GM21786 (cell line): ENCODE measurements around the gene KIAA1958.
"Not testable (repeated sequence)": the region's sequence is repeated elsewhere in the genome, so short reads cannot be mapped to it uniquely, and the experiment has no call there.

ENCODE experiments used
- ATAC-seq: cut with Tn5 transposase; IDR thresholded peaks from one replicate; pipeline ENCODE4 v1.9.1; 2021; ENCODE audit not compliant: unreplicated experiment

The KIAA1958 gene

DNA sequence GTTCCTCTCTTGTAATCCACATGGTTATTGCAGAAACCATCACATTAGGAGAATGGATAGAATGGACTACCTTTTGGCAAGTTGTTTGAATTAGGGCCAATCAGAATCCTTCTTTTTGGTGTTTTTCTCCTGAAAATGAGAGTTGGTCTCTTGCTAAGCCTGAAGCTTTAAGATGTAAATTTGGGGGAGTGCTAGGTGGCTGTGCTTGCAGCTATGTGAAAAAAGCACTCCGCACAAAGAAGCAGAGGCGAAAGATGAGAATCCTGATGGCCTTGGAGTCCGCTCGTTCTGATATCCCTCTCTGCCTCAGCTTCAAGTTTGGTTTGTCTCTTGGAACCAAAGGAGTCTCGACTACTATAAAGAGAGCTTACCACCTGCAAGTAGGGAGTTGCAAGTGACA is 167.7 kb downstream of the KIAA1958 start:
- no peak for ATAC-seq

DNA sequence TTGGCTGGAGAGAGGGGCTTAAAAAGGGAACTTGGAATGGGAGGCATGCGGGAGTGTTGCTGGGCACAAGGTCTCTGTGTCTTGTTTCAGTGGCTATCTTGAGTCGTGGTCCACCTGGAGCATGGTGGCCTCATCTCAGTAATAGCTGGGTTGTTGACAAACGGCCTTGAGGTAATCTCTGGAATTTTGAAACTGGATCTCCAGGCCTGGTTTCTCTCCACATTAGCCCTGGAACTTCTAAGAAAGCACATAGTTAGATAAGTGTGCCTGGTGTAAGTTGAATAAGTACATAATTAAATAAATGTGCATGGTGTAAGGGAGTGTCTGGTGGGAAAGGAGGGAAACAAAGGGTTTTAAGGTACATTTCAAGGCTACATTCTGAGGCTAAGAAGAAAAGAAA is 169.0 kb downstream of the KIAA1958 start:
- no peak for ATAC-seq

DNA sequence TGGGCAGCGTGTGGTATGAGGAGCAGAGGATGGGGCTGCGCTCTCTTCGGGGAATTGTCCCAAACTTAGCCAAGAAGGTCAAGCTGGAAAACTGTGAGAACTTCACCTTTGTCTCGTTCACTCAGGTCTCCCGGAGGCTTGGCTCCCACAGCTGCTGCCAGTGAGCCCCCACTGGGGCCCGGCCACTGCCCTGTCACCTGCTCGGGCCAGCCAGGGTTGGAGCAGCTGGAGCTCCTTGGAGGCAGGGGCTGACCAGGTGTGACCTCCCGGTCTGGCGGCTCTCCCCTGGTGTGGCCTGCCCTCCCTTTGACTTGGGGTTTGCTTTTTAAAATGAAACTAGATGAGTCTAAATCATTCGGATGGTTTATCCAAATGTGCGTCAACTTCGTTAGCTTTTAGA is 173.3 kb downstream of the KIAA1958 start:
- no peak for ATAC-seq

GRCh38 chr9:112663681-112664080 is 177.1 kb downstream of the KIAA1958 start:
- no peak for ATAC-seq

DNA sequence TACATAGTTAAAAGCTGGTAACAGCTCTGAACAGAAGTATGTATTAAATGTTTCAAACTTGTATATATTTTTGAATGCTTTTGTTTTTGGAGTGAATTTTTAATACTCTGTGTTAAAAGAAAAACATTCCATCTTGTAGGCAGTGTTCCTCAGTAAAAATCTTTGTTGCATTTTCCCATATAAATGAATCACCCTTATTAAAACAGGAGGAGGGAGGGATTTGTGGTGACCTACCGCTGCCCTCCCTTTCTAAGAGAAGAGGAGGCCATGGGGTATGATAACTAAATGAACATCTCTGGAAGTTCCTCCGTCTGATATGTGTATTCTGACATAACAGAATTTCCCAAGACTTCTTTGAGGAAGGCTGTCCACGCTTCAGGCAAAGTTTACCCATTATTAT is 177.9 kb downstream of the KIAA1958 start:
- ATAC-seq, result no peak

DNA sequence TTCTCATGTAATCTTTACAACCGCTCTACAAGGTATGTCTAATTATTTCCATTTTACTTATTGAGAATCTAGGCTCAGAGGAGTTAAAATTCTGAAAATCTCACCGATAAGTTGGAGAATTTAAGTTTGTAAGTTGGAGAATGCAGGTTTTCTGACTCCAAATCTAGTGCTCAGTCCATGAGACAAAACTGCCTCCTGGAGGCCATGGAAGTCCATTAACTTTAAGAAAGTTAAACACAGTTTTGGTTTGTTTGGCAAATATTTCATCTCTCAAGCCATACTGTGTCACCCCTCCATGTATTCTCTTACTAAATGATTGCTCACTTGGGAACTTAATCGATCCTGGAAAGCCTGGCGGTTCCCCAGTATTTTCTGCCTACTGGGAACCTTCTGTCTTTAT is 178.7 kb downstream of the KIAA1958 start:
- no peak for ATAC-seq

DNA sequence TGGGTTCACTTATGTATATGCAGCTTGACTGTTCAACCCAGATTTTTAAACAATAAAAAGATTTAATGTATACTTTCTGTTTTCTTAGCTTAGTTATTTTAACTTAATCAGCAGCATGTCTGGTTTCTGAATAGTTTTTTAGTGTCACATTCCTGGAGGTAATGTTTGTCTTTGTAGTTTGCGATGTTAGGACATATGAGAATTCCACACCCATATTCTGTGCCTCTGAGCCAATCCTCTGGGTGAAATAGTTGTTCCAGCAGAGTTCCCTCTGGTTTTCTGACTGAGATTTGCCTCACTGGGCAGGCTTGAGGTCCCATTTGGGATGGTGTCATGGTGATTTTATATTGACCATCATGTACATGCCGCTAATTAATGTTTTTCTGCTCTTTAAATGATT is 182.7 kb downstream of the KIAA1958 start:
- ATAC-seq, result no peak

DNA sequence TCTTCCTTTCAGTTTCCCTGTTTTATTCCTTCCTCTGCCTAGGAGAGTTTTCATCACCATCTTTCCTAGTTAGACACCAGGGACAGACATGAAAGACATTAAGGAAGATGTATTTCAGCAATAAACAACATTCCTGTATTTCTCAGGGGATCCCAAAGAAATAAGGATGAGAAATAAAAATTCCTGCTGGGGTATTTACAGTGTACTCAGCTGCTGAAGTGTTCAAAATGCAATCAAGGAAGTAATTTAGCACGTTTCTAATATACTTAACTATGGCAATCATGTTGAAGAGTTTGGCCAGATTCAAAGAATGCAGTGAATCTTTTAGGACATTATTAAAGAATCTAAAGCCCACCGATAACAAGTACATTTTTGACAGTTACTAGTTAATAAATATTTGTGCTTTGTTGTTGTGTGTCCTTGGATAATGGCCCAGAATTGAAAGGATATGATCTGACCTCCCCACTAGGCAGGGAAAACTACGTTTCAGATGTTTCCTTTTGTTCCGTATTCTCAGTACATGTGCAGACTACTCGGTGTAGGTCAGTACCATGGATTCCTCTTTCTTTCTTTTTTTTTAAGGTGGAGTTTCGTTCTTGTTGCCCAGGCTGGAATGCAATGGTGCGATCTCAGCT is 184.5 kb downstream of the KIAA1958 start:
- ATAC-seq, result no peak

GRCh38 chr9:112673221-112673620 is 186.6 kb downstream of the KIAA1958 start:
- not testable (repeated sequence) for ATAC-seq

DNA sequence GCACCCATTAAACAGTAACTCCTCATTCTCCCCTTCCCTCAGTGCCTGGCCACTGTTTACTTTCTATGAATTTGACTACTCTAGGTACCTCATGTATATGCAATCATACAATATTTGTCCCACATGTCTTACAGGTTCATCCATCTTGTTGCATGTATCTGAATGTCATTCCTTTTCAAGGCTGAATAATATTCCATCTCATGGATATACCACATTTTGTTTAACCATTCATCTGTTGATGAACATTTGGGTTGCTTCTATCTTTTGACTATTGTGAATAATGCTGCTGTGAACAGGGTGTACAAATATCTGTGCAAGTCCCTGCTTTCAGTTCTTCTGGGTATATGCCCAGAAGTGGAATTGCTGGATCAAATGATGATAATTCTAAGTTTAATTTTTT is 190.4 kb downstream of the KIAA1958 start:
- ATAC-seq, result no peak

- no peak for ATAC-seq
Measured at GRCh38 chr9:112680731-112681402, 194.2 kb downstream of the KIAA1958 start.

DNA sequence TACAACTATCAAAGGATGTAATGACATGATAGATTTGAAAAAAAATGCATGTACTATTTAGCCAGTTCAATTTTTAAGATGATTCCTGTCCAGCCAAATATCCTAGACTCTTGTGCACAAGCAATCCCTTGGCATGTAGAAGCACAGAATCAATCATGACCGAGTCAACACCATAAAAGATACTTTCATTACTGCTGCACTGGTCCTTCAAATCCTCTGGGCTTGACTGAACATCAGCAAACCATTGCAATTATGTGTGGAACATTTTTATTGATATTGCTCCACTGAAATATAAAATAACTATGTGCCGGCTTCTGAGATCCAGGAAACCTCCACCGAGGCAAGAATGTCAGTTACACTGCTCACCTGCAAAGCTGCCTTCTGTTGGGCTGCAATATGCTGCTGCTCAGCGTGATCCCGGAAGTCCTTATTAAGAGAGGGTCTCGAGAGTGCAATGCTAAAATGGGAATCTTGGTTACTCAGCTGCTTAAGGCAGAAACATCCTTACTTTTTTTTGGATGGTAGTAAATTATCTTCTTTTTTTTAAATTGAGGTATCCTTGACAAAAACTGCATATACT is 202.6 kb downstream of the KIAA1958 start:
- ATAC-seq, result no peak

- ATAC-seq, result no peak
Measured at GRCh38 chr9:112694706-112695555, 208.3 kb downstream of the KIAA1958 start.

DNA sequence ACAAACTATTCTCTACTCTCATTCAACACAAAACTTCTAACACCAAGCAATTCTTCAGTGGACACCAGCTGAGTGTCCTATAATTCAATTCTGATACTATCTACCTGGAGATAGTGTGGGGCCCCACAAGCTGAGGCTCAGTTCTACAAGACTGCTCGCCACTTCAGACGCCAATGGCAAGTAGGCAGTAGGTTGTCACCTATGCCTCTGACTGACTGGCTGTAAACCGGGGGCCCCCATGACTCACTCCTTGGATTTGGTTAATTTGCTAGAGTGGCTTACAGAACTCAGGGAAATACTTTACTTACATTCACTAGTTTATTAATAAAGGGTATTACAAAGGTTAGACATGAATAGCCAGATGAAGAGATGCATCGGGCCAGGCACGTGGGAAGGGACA is 209.8 kb downstream of the KIAA1958 start:
- no peak for ATAC-seq

GRCh38 chr9:112699230-112699629 is 212.6 kb downstream of the KIAA1958 start:
- ATAC-seq, result peak; percentile 91

DNA sequence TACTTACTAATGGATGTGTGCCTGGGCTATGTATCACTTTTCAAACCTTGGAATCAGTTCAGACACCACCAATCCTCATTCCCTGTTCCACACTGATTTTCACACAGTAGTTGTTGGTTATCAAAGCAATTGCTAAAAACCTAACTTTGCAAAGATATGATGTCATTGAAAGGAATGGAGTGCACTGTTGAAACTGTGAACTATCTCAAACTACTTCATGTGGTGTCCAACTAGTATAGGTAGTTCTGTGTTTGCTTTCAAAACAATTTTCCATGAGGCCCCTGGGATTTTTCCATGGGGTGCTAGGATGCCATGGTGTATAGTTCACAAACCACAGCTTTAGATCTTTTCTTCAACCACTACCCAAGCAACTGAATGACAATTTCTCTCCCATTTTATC is 213.5 kb downstream of the KIAA1958 start:
- no peak for ATAC-seq

DNA sequence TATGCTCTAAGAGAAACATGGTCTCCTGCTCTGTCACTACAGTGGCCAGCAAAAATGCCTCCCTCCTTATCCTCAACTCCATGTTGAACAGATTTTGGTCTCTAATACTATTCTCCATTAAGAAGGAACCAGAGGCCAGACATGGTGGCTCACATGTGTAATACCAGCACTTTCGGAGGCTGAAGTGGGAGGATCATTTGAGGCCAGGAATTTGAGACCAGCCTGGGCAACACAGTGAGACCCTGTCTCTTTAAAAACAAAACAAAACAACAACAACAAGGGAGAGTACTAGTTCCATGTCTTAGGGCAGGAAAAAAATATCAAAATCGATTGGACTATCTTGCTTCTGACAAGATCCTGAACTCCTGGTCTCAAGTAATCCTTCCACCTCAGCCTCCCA is 216.7 kb downstream of the KIAA1958 start:
- no peak for ATAC-seq

DNA sequence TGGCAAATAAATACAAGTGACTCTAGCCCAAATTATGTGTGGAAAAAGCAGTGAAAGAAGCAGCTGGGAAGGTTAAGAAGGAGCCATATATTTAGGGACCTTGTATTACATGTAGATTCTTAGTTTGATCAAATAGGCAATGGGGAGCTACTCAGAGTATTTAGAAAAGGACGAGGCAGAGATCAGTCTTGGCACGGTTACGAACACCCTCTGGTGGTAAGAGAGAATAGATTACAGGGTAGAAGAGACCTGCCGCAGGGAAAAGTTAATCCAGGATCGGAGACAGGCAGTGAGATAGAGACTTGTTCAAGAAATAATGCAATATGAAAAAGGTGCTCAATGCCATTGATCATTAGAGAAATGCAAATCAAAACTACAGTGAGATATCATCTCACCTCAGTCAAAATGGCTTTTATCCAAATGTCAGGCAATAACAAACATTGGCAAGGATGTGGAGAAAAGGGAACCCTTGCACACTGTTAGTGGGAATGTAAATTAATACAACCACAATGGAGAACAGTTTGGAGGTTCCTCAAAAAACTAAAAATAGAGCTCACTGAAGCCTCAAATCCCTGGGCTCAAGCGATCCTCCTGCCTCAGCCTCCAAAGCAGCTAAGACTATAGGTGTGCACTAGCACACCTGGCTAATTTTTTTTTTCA is 219.3 kb downstream of the KIAA1958 start:
- no peak for ATAC-seq

DNA sequence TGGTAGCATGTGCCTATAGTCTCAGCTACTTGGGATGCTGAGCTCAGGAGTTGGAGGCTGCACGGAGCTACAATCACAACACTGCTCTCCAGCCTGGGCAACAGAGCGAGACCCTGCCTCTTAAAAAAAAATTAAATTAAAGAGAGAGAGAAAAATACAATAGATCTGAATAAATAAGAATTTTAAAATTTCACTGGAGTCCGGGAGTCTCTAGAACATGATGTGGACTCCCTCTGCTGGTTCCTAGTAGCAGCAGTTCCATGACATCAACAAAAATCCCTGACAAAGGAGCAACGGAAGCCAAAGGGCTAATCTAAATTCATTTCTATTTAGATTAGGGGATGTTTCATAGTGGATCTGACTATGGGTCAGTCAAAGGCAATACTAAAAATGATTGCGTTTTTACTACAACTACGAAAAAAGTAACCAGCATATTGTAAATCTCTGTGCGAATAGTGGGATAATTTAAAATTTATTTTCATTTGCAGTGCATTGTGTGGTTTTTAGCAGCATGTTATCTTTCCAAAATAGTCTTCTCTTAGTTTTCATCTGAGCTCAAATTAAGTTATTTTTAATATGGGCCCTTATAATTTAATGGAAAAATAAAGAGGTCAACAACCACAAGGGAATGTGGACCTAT is 224.5 kb downstream of the KIAA1958 start:
- ATAC-seq, result no peak

DNA sequence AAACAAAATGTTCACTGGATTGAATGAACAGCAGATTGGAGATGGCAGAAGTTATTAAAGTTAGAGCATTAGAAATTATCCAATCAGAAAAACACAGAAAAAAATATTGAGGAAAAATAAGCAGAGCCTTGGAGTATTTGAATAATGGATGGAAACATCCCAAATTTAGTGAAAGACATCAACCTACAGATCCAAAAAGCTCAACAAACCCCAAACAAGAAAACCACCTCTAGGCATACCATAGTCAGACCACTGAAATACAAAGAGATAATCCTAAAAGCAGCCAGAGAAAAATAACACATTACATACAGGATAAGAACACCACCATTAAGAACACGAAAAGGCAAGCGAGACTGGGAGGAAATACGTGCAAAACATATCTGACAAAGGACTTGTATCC is 226.1 kb downstream of the KIAA1958 start:
- no peak for ATAC-seq
